ENCODE data around the gene AR. TPM values are rescaled to one million over a fixed set of nuclear protein-coding genes. Genes with fewer than 3 reads are reported as not detected.
"Not testable (repeated sequence)": the region's sequence is repeated elsewhere in the genome, so short reads cannot be mapped to it uniquely, and the experiment has no call there.

AR gene
- total and polyA plus RNA-seq, 10 of the 15 experiments (the other 5 are each of a cell fraction or from before 2014, with no cell fraction given), result 0.07 to 0.09 (median 0.08) TPM; not detected in 7

GRCh38 chrX:67665583-67665982 lies 121.8 kb downstream of the AR start:
- TF ChIP-seq STAT3 (IDR thresholded peaks at IDR 0.05; ENCODE audit: low read depth, low read length) (no peak), IRF4 (IDR thresholded peaks at IDR 0.05; ENCODE audit: low read depth, low read length) (no peak), CHD1 (IDR thresholded peaks at IDR 0.05; ENCODE audit: low read depth, low read length) (no peak), ESRRA (IDR thresholded peaks at IDR 0.05; ENCODE audit: low read length) (no peak), BHLHE40 (IDR thresholded peaks at IDR 0.05; ENCODE audit: borderline replicate concordance in 1 of 2, low read depth in 2 of 2, low read length in 1 of 2) (no peak)
- TF ChIP-seq, protein P1, sequence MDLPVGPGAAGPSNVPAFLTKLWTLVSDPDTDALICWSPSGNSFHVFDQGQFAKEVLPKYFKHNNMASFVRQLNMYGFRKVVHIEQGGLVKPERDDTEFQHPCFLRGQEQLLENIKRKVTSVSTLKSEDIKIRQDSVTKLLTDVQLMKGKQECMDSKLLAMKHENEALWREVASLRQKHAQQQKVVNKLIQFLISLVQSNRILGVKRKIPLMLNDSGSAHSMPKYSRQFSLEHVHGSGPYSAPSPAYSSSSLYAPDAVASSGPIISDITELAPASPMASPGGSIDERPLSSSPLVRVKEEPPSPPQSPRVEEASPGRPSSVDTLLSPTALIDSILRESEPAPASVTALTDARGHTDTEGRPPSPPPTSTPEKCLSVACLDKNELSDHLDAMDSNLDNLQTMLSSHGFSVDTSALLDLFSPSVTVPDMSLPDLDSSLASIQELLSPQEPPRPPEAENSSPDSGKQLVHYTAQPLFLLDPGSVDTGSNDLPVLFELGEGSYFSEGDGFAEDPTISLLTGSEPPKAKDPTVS (IDR thresholded peaks at IDR 0.05; ENCODE audit: low read depth, low read length), result no peak
- RAD21 ChIA-PET (ENCODE audit: unreplicated experiment), result no interaction called here
- in situ Hi-C loops (cut with MboI), result no loop called here
- Histone ChIP-seq H3K4me2 (ENCODE audit: control insufficient read depth, insufficient read depth) (no peak overlapping the region), H3K79me2 (ENCODE audit: control insufficient read depth, insufficient read depth, low read length) (no peaks in the 10 kb centered on the region), H3K4me3 (no peak overlapping the region), H4K20me1 (ENCODE audit: control insufficient read depth, insufficient read depth) (no peaks in the 10 kb centered on the region), H3K27ac (ENCODE audit: control insufficient read depth, insufficient read depth) (no peak overlapping the region), H3K9ac (ENCODE audit: control insufficient read depth, insufficient read depth, low read length) (no peak overlapping the region), H2AFZ (ENCODE audit: control insufficient read depth, low read depth, low read length) (no peak overlapping the region), H3K9me3 (replicated peaks; ENCODE audit: control insufficient read depth, insufficient read depth, low read length) (no peaks in the 10 kb centered on the region; the same call in 2 of the 3 replicates), H3K36me3 (ENCODE audit: control insufficient read depth in 2 of 2, insufficient read depth in 2 of 2, low read length in 1 of 2) (no peaks in the 10 kb centered on the region), H3K4me1 (ENCODE audit: control insufficient read depth, insufficient read depth, low read length) (no peaks in the 10 kb centered on the region), H3K27me3 (replicated peaks in 1 of 2; ENCODE audit: control insufficient read depth in 2 of 2, insufficient read depth in 2 of 2, low read length in 1 of 2) (no peaks in the 10 kb centered on the region)
- DNase-seq (ENCODE audit: low read depth, low spot score) (no peak), FAIRE-seq (no peak), ATAC-seq (no peak)
- intact Hi-C loops (cut with micrococcal nuclease; ENCODE audit: unreplicated experiment), result no loop called here
- 0% methylated on average over 1 of the region's 1 CpG for whole genome bisulfite sequencing (ENCODE audit: insufficient coverage, insufficient replicate concordance, low lambda C conversion rate, missing lambda C conversion rate)
- BruUV-seq (replicated peaks), result no TSS peak
- CTCF ChIA-PET, result no interaction called here
- POLR2A ChIA-PET, result no interaction called here
- SMC1A ChIA-PET (ENCODE audit: uncharacterized antibody, unreplicated experiment), result no interaction called here

- H3K79me2 ChIP-seq (ENCODE audit: control insufficient read depth, insufficient read depth, low read length); BruUV-seq (replicated peaks); H3K9ac ChIP-seq (ENCODE audit: control insufficient read depth, insufficient read depth, low read length); H3K4me2 ChIP-seq (ENCODE audit: control insufficient read depth, insufficient read depth); in situ Hi-C loops (cut with MboI); H3K27me3 ChIP-seq (replicated peaks in 1 of 2; ENCODE audit: control insufficient read depth in 2 of 2, insufficient read depth in 2 of 2, low read length in 1 of 2); H4K20me1 ChIP-seq (ENCODE audit: control insufficient read depth, insufficient read depth); H3K4me1 ChIP-seq (ENCODE audit: control insufficient read depth, insufficient read depth, low read length); DNase-seq (ENCODE audit: low read depth, low spot score); intact Hi-C loops (cut with micrococcal nuclease; ENCODE audit: unreplicated experiment); CTCF ChIA-PET; ATAC-seq; H3K27ac ChIP-seq (ENCODE audit: control insufficient read depth, insufficient read depth); SMC1A ChIA-PET (ENCODE audit: uncharacterized antibody, unreplicated experiment); H2AFZ ChIP-seq (ENCODE audit: control insufficient read depth, low read depth, low read length); H3K4me3 ChIP-seq; POLR2A ChIA-PET; FAIRE-seq; H3K36me3 ChIP-seq (ENCODE audit: control insufficient read depth in 2 of 2, insufficient read depth in 2 of 2, low read length in 1 of 2); H3K9me3 ChIP-seq (replicated peaks; ENCODE audit: control insufficient read depth, insufficient read depth, low read length); RAD21 ChIA-PET (ENCODE audit: unreplicated experiment): not testable (repeated sequence)
- WGBS (ENCODE audit: insufficient coverage, insufficient replicate concordance, low lambda C conversion rate, missing lambda C conversion rate), result 3% methylated on average over 2 of the region's 2 CpGs
These were observed 126.9 kb downstream of the AR start for GRCh38 chrX:67670717-67671116.

All from GM12878 (cell line).